SU-DHL-6 (cell line): ENCODE data around the gene RNF4.

Source experiments
- EZH2phosphoT487 ChIP-seq: fragments of 200-600 bp; sonication (generic), shearing (Covaris generic); conservative IDR thresholded peaks from 2 replicates; pipeline ENCODE4 v1.6.1; 2018; ENCODE audit warnings: mild to moderate bottlenecking, antibody characterized with exemption, low read length, moderate library complexity, mixed read lengths
- TF ChIP-seq, protein P1 (sequence below): fragments of 200-600 bp; sonication (generic); IDR thresholded peaks from one replicate; pipeline ENCODE4 v1.5.1; 2017; ENCODE audit warnings: antibody characterized with exemption, mild to moderate bottlenecking, low read length, moderate library complexity; ENCODE audit not compliant: insufficient read depth, poor library complexity, severe bottlenecking

DNA sequence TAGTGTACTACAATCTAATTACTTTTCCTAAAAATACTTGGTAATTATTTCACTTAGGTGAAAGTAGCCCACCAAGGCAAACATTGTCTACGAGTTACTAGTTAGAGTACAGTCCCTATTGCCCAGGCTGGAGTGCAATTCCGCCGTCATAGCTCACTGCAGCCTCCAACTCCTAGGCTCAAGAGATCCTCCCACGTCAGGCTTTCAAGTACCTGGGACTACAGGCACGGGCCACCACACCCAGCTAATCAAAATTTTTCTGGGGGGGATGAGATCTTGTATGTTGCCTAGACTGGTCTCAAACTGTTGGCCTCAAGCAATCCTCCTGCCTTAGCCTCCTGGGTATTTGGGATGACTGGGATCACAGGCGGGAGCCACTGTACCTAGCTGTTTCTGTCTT is 89.4 kb downstream of the RNF4 start:
- TF ChIP-seq EZH2phosphoT487: no peak
- TF ChIP-seq, protein P1, sequence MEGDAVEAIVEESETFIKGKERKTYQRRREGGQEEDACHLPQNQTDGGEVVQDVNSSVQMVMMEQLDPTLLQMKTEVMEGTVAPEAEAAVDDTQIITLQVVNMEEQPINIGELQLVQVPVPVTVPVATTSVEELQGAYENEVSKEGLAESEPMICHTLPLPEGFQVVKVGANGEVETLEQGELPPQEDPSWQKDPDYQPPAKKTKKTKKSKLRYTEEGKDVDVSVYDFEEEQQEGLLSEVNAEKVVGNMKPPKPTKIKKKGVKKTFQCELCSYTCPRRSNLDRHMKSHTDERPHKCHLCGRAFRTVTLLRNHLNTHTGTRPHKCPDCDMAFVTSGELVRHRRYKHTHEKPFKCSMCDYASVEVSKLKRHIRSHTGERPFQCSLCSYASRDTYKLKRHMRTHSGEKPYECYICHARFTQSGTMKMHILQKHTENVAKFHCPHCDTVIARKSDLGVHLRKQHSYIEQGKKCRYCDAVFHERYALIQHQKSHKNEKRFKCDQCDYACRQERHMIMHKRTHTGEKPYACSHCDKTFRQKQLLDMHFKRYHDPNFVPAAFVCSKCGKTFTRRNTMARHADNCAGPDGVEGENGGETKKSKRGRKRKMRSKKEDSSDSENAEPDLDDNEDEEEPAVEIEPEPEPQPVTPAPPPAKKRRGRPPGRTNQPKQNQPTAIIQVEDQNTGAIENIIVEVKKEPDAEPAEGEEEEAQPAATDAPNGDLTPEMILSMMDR: no peak
